ENCODE results near the gene DCUN1D3.
"Not testable (repeated sequence)": the region's sequence is repeated elsewhere in the genome, so short reads cannot be mapped to it uniquely, and the experiment has no call there.

DCUN1D3 gene

GRCh38 chr16:20900299-20901067, at the start of gene DCUN1D3, which contains the start of gene LYRM1:
Gene DCUN1D3, minus strand, starts transcription at chr16:20900358. Its CDS starts 37,820 bp downstream, at chr16:20862538.
Gene LYRM1, plus strand, starts transcription at chr16:20900771. Its CDS starts 14,785 bp downstream, at chr16:20915556.
- peak; percentile 97 for DNase-seq

DNA sequence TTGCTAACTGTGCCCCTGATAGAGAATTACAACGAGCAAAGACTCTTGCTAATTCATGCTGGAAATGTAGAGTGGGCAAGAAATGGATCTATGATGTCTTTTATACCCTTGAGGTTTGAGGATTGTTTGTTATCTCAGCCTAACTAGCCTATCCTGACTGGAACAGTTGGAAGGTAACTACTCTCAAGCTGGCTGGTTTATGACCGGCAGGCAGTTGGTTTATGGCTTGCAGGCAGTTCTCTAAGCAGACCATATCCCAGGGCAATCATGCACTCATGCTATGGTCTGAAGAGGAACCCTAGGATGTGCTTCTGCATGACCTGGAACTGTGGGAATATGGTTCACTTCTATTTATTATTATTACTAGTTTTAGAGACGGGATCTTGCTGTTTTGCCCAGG, 49.5 kb upstream of the DCUN1D3 start:
- DNase-seq = no peak

DNA sequence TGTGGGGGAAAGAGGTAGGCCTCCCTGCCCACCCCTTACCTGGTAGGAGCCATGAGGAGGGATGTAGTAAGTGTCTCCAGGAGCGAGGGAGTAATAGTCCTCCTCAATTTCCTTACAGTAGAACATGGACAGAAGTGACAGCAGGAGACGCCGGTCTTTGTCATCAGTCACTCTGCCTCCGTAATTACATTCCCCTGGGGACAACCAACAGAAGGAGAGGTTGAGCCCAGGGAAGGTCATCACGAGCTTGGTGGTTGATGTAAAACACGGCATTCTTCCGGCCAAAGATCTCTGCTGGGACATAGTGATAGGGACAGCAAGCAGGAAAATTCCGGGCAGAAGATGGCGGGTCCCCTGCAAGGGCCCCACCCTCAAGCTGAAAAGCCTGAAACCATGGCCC, 48.3 kb upstream of the DCUN1D3 start:
- DNase-seq = no peak

DNA sequence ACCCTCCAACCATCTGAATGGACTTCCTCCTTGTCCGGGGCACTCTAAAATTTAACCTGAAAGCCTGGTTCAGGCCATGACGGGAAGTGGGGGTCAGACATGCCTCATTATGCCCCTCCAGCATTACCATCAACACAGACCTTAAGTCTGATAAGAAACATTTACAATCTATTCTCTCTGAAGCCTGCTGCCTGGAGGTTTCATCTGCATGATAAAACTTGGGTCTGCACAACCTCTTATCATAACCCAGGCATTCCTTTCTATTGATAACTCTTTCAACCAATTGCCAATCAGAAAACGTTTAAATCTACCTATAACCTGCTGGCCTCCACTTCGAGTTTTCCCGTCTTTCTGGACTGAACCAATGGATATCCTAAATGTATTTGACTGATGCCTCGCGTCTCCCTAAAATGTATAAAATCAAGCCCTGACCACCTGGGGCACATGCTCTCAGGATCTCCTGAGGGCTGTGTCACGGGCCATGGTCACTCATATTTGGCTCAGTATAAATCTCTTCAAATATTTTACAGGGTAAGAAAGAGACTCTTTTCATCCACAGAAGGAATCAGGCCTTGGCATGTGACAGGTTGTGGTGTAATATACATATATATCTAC, 46.0 kb upstream of the DCUN1D3 start:
- no peak for DNase-seq

DNA sequence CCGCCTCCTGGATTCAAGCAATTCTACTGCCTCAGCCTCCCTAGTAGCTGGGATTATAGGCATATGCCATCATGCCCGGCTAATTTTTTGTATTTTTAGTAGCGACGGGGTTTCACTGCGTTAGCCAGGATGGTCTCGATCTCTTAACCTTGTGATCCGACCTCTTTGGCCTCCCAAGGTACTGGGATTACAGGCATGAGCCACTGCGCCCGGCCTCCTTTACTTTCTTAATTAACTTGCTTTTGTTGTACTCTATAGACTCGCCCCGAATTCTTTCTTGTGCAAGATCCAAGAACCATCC, 45.4 kb upstream of the DCUN1D3 start:
- not testable (repeated sequence) for DNase-seq

GRCh38 chr16:20944861-20945574, 44.9 kb upstream of the DCUN1D3 start:
- DNase-seq = no peak

DNA sequence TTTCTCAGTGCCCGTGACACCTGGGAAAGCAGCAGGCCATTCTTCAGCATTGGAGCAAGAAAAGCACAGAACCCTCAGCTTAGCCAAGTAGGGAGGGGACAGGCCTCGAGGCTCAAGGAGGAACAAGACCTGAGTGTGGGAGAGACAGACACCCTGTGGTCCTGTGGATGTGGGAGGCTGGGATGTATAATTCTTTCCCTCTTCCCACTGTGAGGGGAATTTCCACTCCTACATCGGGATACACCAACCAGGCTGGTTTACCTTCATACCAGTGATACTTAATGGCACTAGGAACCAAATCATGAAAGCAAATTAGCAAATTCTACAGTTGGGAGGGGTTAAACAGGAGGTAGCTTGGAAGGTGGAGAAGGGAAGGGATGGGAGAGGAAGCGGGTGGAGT, 42.1 kb upstream of the DCUN1D3 start:
- no peak for DNase-seq

DNA sequence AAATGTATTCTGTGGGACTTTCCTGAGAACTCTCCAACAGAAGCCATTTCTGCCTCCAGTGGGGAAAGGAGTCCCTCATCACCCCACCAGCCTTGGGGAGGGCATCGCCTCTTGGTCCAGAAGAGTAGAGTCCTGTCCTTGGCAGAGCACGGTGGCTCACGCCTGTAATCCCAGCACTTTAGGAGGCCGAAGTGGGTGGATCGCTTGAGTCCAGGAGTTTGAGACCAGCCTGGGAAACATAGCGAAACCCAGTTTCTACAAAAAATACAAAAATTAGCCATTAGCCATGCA, 41.4 kb upstream of the DCUN1D3 start:
- DNase-seq = no peak

DNA sequence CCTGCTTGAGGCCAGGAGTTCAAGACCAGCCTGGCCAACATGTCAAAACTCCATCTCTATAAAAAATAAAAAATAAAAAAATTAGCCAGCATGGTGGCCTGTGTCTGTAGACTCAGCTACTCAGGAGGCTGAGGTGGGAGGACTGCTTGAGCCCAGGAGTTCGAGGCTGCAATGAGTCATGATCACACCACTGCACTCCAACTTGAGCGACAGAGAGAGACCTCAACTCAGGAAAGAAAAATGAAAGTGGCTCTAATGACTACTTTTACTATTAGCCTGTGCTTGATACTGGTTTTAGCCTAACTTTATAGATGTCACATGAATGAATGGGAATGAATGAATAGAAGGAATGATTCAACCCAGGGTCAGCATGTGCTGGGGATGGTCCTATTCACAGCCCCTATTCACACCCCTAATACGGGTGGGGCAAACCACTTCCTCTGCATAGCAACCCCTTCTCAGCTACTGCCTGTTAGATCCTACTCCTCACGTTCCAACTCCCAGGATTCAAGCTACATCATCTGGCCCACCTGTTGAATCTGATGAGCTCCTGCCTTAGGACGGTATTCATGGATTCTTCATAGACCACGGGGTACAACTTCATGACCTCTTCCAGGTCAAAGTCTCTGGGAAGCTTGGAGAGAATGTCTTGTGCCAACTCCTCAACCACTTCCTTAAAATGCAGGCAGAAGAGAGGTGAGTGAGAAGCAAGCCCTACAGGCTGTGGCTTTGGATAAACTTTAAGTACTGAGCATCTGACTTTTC, 40.9 kb upstream of the DCUN1D3 start:
- no peak for DNase-seq

GRCh38 chr16:20939611-20940010, 39.5 kb upstream of the DCUN1D3 start:
- no peak for DNase-seq

DNA sequence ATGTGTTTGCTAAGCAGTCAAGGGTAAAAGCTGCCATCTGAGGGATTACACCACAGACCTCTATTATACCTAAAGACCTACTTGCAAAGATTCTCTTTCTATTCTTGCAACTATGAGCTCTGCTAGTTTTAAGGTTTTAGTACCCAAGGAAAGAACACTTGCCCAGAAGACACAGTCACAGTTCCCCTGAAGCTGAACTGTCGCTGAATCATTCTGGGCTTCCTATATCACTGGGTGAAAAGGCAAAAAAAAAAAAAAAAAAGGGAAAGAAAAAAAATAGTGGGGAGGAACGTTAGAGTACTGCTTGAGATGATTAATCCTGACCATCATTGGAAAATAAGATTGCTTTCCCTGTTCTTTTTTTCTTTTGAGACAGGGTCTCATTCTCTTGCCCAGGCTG, 38.3 kb upstream of the DCUN1D3 start:
- no peak for DNase-seq

GRCh38 chr16:20937736-20938135, 37.6 kb upstream of the DCUN1D3 start:
- no peak for DNase-seq

DNA sequence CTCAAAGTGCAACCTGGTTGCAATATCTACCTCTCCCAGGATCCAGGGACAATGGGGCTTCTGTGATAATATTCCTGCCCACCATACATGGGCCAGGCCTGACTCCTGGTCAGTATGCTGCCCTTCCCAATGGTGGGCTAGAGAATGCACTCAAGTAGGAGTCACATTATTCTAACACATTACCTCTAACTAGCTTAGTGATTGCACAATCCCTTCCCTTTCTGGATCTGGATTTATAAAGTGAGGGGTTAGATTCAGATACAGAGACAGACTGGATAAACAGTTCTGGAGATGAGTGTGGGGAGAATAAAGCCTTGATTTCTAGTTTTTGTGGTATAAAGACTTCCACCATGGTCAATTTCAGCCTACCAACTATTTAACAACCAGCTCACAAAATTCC, 33.4 kb upstream of the DCUN1D3 start:
- no peak for DNase-seq

- no peak for DNase-seq
These were observed 31.0 kb upstream of the DCUN1D3 start for GRCh38 chr16:20931066-20931600.

DNA sequence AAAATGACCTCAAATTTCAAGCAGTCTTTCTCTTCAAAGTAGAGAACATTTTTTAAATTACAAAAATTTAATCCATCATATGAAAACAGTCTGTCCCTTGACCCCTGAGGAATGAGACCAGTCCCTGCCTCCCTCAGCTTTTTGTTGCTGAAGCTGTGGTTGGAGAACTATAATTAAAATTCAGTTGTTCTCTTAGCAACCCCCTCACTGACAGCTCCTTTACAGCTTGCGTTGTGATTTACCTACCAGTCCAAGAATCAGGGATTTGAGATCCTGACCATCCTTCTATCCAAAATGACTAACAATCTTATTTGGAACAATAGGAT, 30.2 kb upstream of the DCUN1D3 start:
- peak; percentile 88 for DNase-seq

GRCh38 chr16:20929676-20930364, 29.7 kb upstream of the DCUN1D3 start:
- DNase-seq = not testable (repeated sequence)

- no peak for DNase-seq
These were observed 28.7 kb upstream of the DCUN1D3 start for GRCh38 chr16:20928774-20929411.

DNA sequence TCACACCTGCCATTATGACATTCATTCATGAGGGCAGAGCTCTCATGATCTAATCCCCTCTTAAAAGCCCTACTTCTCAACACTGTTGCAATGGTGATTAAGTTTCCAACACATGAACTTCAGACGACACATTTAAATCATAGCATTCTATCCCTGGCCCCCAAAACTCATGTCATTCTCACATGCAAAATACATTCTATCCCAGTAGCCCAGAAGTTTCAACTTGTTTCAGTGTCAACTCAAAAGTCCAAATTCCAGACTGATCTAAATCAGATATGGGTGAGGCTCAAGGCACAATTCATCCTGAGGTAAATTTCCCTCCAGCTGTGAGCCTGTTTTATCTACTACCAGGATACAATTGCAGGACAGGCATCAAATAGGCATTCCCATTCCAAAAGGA, 25.6 kb upstream of the DCUN1D3 start:
- no peak for DNase-seq

GRCh38 chr16:20923876-20924275, 23.7 kb upstream of the DCUN1D3 start:
- no peak for DNase-seq

- no peak for DNase-seq
These were observed 20.6 kb upstream of the DCUN1D3 start for GRCh38 chr16:20920799-20921198.

DNA sequence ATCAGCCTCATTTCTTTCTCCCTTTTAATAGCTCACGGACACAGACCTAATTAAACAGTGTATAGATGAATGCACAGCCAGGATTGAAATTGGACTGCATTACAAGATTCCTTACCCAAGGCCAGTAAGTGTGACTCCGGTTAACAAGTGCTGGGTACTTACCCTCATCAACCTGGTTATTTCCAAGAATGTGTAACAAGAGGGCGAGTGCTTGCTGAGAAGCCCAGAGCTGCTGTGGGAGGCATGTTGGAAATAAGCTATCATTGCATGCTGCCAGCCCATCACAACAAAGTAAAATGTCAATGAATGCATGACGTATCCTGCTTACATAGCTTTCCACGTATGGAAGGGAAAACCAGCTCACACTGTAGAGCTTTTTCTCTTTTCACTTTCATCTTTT, 19.9 kb upstream of the DCUN1D3 start:
- no peak for DNase-seq

- no peak for DNase-seq
These were observed 18.5 kb upstream of the DCUN1D3 start for GRCh38 chr16:20918486-20919239.

Measured in NCI-H2227 treated with DMSO at 0.1 percent for 48 hours (cell line).